ENCODE results near the gene ANO2. TPM values are rescaled to one million over a fixed set of nuclear protein-coding genes. Genes with fewer than 3 reads are reported as not detected.

Gene ANO2
- total RNA-seq, 3 donors from 2014 or later (not counting 1 experiment from before 2014, with no cell fraction given) = not detected

GRCh38 chr12:5773550-5773949 is 171.5 kb downstream of the ANO2 start:
- H3K27me3 Mint-ChIP-seq (ENCODE audit: low read depth in 2 of 2) = peaks cover 14 to 29% of the 10 kb centered on the region in 2 donors
- H3K27ac Mint-ChIP-seq = no peak overlapping the region
- no peak for DNase-seq
- Histone ChIP-seq H3K27me3 (ENCODE audit: control insufficient read depth, insufficient read depth, low read length) (no peaks in the 10 kb centered on the region), H3K4me1 (ENCODE audit: control insufficient read depth, insufficient read depth, low read length) (no peaks in the 10 kb centered on the region), H3K36me3 (ENCODE audit: control insufficient read depth, insufficient read depth, low read length) (no peaks in the 10 kb centered on the region), H3K4me3 (ENCODE audit: low read length) (no peak overlapping the region), H3K27ac (ENCODE audit: low read length) (no peak overlapping the region), H3K9me3 (ENCODE audit: control insufficient read depth, insufficient read depth, low read length) (no peaks in the 10 kb centered on the region)
- ATAC-seq = no peak
- 77% methylated on average over 2 of the region's 3 CpGs for WGBS (ENCODE audit: insufficient coverage)
- no peaks in the 10 kb centered on the region for H3K9me3 Mint-ChIP-seq
- intact Hi-C loops (cut with micrococcal nuclease) = no loop called here
- H3K4me3 Mint-ChIP-seq = no peak overlapping the region
- no peaks in the 10 kb centered on the region for H3K36me3 Mint-ChIP-seq
- no peak for TF ChIP-seq CTCF (IDR thresholded peaks at IDR 0.05)
- H3K4me1 Mint-ChIP-seq = no peaks in the 10 kb centered on the region

- Mint-ChIP-seq H3K36me3 (no peaks in the 10 kb centered on the region), H3K27me3 (ENCODE audit: low read depth in 2 of 2) (peaks cover 8 to 24% of the 10 kb centered on the region in 2 donors), H3K27ac (no peak overlapping the region), H3K9me3 (no peaks in the 10 kb centered on the region), H3K4me1 (no peaks in the 10 kb centered on the region), H3K4me3 (no peak overlapping the region)
- Histone ChIP-seq H3K4me3 (ENCODE audit: low read length) (no peak overlapping the region), H3K27ac (ENCODE audit: low read length) (no peak overlapping the region), H3K9me3 (ENCODE audit: control insufficient read depth, insufficient read depth, low read length) (no peaks in the 10 kb centered on the region), H3K27me3 (ENCODE audit: control insufficient read depth, insufficient read depth, low read length) (no peaks in the 10 kb centered on the region), H3K36me3 (ENCODE audit: control insufficient read depth, insufficient read depth, low read length) (no peaks in the 10 kb centered on the region), H3K4me1 (ENCODE audit: control insufficient read depth, insufficient read depth, low read length) (no peaks in the 10 kb centered on the region)
- ATAC-seq (no peak), DNase-seq (no peak)
- no peak for TF ChIP-seq CTCF (IDR thresholded peaks at IDR 0.05)
- intact Hi-C loops (cut with micrococcal nuclease) = no loop called here
- no CpG with 5 or more reads among the region's 1 CpG for WGBS (ENCODE audit: insufficient coverage)
Observed at GRCh38 chr12:5771756-5772155, 173.3 kb downstream of the ANO2 start.

GRCh38 chr12:5770727-5771126 is 174.3 kb downstream of the ANO2 start:
- H3K9me3 Mint-ChIP-seq = no peaks in the 10 kb centered on the region
- H3K27me3 Mint-ChIP-seq (ENCODE audit: low read depth in 2 of 2) = peaks cover 8 to 18% of the 10 kb centered on the region in 2 donors
- Histone ChIP-seq H3K36me3 (ENCODE audit: control insufficient read depth, insufficient read depth, low read length) (no peaks in the 10 kb centered on the region), H3K4me1 (ENCODE audit: control insufficient read depth, insufficient read depth, low read length) (no peaks in the 10 kb centered on the region), H3K4me3 (ENCODE audit: low read length) (no peak overlapping the region), H3K27ac (ENCODE audit: low read length) (no peak overlapping the region), H3K27me3 (ENCODE audit: control insufficient read depth, insufficient read depth, low read length) (no peaks in the 10 kb centered on the region), H3K9me3 (ENCODE audit: control insufficient read depth, insufficient read depth, low read length) (no peaks in the 10 kb centered on the region)
- no peaks in the 10 kb centered on the region for H3K36me3 Mint-ChIP-seq
- TF ChIP-seq CTCF (IDR thresholded peaks at IDR 0.05) = no peak
- ATAC-seq (no peak), DNase-seq (no peak)
- intact Hi-C loops (cut with micrococcal nuclease) = no loop called here
- no peak overlapping the region for H3K4me3 Mint-ChIP-seq
- H3K4me1 Mint-ChIP-seq = no peaks in the 10 kb centered on the region
- H3K27ac Mint-ChIP-seq = no peak overlapping the region
- 86% methylated on average over 1 of the region's 1 CpG for WGBS (ENCODE audit: insufficient coverage)

GRCh38 chr12:5768581-5769196 is 176.4 kb downstream of the ANO2 start:
- no peaks in the 10 kb centered on the region for H3K4me1 Mint-ChIP-seq
- Histone ChIP-seq H3K9me3 (ENCODE audit: control insufficient read depth, insufficient read depth, low read length) (no peaks in the 10 kb centered on the region), H3K27ac (ENCODE audit: low read length) (no peak overlapping the region), H3K4me3 (ENCODE audit: low read length) (no peak overlapping the region), H3K4me1 (ENCODE audit: control insufficient read depth, insufficient read depth, low read length) (no peaks in the 10 kb centered on the region), H3K36me3 (ENCODE audit: control insufficient read depth, insufficient read depth, low read length) (no peaks in the 10 kb centered on the region), H3K27me3 (ENCODE audit: control insufficient read depth, insufficient read depth, low read length) (no peaks in the 10 kb centered on the region)
- H3K4me3 Mint-ChIP-seq = no peak overlapping the region
- ATAC-seq (no peak), DNase-seq (no peak)
- H3K36me3 Mint-ChIP-seq = no peaks in the 10 kb centered on the region
- intact Hi-C loops (cut with micrococcal nuclease) = no loop called here
- TF ChIP-seq CTCF (IDR thresholded peaks at IDR 0.05) = no peak
- no peak overlapping the region for H3K27ac Mint-ChIP-seq
- H3K27me3 Mint-ChIP-seq (ENCODE audit: low read depth in 2 of 2) = peaks cover 13 to 22% of the 10 kb centered on the region in 2 donors
- no peaks in the 10 kb centered on the region for H3K9me3 Mint-ChIP-seq
- WGBS (ENCODE audit: insufficient coverage) = 91% methylated on average over 8 of the region's 8 CpGs
